Heart right ventricle (tissue), 16 donors: ENCODE measurements around the gene SEMA3C. TPM values are rescaled to one million over a fixed set of nuclear protein-coding genes. Genes with fewer than 3 reads are reported as not detected.

Experiments
- ATAC-seq, 8 donors: fragments of 200-7000 bp; cut with Tn5 transposase; one replicate each; pipeline ENCODE4 v1.9.1; 2020; ENCODE audit warnings: mild to moderate bottlenecking in 8 of 8, moderate library complexity in 8 of 8, moderate number of reproducible peaks in 1 of 8
- DNase-seq, 2 donors: peaks; one replicate each; pipeline ENCODE4 v3.0.0-alpha.2; 2020
- H3K27ac ChIP-seq, 10 donors: fragments of 200-600 bp; sonication (generic) in 2 of 10; one replicate each; pipeline versions ENCODE4 v1.5.0 to v1.8.0; 2020 to 2022; ENCODE audit warnings: mild to moderate bottlenecking in 3 of 10
- H3K27me3 ChIP-seq, 7 donors: fragments of 200-600 bp; one replicate each; pipeline ENCODE4 v1.8.0; 2021 to 2022; ENCODE audit warnings: mild to moderate bottlenecking in 2 of 7
- H3K36me3 ChIP-seq, 9 donors: fragments of 200-600 bp; sonication (generic) in 1 of 9; one replicate each; pipeline versions ENCODE4 v1.5.0 to v1.8.0; 2020 to 2022; ENCODE audit warnings: mild to moderate bottlenecking in 2 of 9
- H3K4me1 ChIP-seq, 9 donors: fragments of 200-600 bp; sonication (generic) in 1 of 9; one replicate each; pipeline versions ENCODE4 v1.5.0 to v1.8.0; 2020 to 2022; ENCODE audit warnings: mild to moderate bottlenecking in 4 of 9
- H3K4me3 ChIP-seq, 10 donors: fragments of 200-600 bp; sonication (generic) in 2 of 10; one replicate each; pipeline versions ENCODE4 v1.5.0 to v1.8.0; 2020 to 2022; ENCODE audit warnings: mild to moderate bottlenecking in 7 of 10, moderate library complexity in 2 of 10
- H3K9me3 ChIP-seq, 11 donors: fragments of 200-600 bp in 10 of 11; sonication (generic) in 2 of 11; one replicate each; pipeline versions ENCODE4 v1.5.0 to v1.8.0; 2013 to 2022; ENCODE audit warnings: mild to moderate bottlenecking in 2 of 11, control low read depth in 1 of 11, moderate library complexity in 1 of 11
- CTCF ChIP-seq, 9 donors: fragments of 200-600 bp; sonication (generic) in 2 of 9; IDR thresholded peaks; one replicate each; pipeline versions ENCODE4 v1.5.0 to v1.8.0; 2021 to 2022; ENCODE audit warnings: antibody characterized with exemption in 9 of 9, mild to moderate bottlenecking in 5 of 9, moderate library complexity in 1 of 9
- WGBS, 2 donors: extraction: QIAGEN DNeasy Blood & Tissue Kit; methylation state at CpG; one replicate each; pipeline ENCODE4 v1.1.7; 2013; ENCODE audit warnings: inconsistent platforms in 1 of 2; 5-methylcytosine and 5-hydroxymethylcytosine counted together
- intact Hi-C, 10 donors: fragments of 100-400 bp; cut with DNase I; formaldehyde crosslinking; loops; one replicate each; pipeline versions ENCODE4 v1.11.1 to v1.14.2; 2022
- polyA plus RNA-seq, 2 donors: library from polyadenylated mRNA; stranded (reverse); fragments of 200-250 nt; gene quantifications; one replicate each; pipeline ENCODE4 v1.2.3, GENCODE V29; 2013
- total RNA-seq, 10 donors: library from RNA; stranded (reverse); fragmentation: NEBNext Ultra II Directional in 3 of 10; extraction: Animal tissue kit (Norgen Biotek cat#: 25700) in 3 of 10; gene quantifications; one replicate each; pipeline versions ENCODE4 v1.2.1 to v1.2.4, GENCODE V29; 2021 to 2023
- donor health status: Arrhythmogenic right ventricular cardiomyopathy.
- donor health status: ischemic (EF 13 %, LVEDD 7.1; RV severe dilation, severe dysfunction).
- donor health status: healthy with polysubstance abuse.
- donor health status: DM: no; HTN: yes; CAD: no.
- donor health status: DM: no; HTN: no; CAD: no.
- donor health status: ischemic (EF 25% LVEDD 6.9; RV normal size, moderate dysfunction).
- donor health status: ischemic (EF 25% LVEDD 5.7; RV mildly dilated, moderate dysfunction).
- donor health status: healthy.
- donor health status: DM: yes; HTN: yes; CAD: no.
- donor health status: Ischemic cardiomyopathy.
- donor health status: ischemic (EF 35%, LVEDD 5.7; RV mildly dilated, moderate dysfunction).
- donor health status: nonischemic (EF 11% LVEDD 7.7; RV severe dilation, severe dysfunction).
- donor health status: DM: yes; HTN: yes; CAD: no.
- donor health status: PGD.
- donor health status: ischemic (EF 29% LVEDD 5.4; RV normal size, mild dysfunction).
- donor health status: nonischemic (EF 23%, LVEDD 6.1; RV moderate dilation, normal function).

Gene SEMA3C
- total and polyA plus RNA-seq, 12 donors, result 14.5 to 83.2 (median 57.3) TPM

GRCh38 chr7:80725181-80725611, 193.7 kb downstream of the SEMA3C start:
- Histone ChIP-seq H3K4me1 (peaks cover 0 to 36% (median 8%) of the 10 kb centered on the region in 9 donors), H3K4me3 (no peak overlapping the region), H3K27ac (no peak overlapping the region), H3K27me3 (no peaks in the 10 kb centered on the region), H3K36me3 (no peaks in the 10 kb centered on the region), H3K9me3 (no peaks in the 10 kb centered on the region)
- TF ChIP-seq CTCF (IDR thresholded peaks at IDR 0.05), result no peak
- WGBS, 2 donors, result 74 to 78% methylated on average over 4 of the region's 4 CpGs
- ATAC-seq (no peak), DNase-seq (no peak)
- intact Hi-C loops, result no loop called here

GRCh38 chr7:80724249-80724871, 194.5 kb downstream of the SEMA3C start:
- peaks cover 0 to 36% (median 8%) of the 10 kb centered on the region in 9 donors for H3K4me1 ChIP-seq
- no peak overlapping the region for H3K4me3 ChIP-seq
- ATAC-seq (peak in 1 of 8 donors; percentile 29), DNase-seq (no peak)
- WGBS, 2 donors, result 66 to 76% methylated on average over 4 of the region's 4 CpGs
- TF ChIP-seq CTCF (IDR thresholded peaks at IDR 0.05), result no peak
- no peaks in the 10 kb centered on the region for H3K36me3 ChIP-seq
- intact Hi-C loops, result no loop called here
- H3K27me3 ChIP-seq, result no peaks in the 10 kb centered on the region
- peak overlapping the region in 1 of 10 donors; percentile 10 for H3K27ac ChIP-seq
- H3K9me3 ChIP-seq, result no peaks in the 10 kb centered on the region

- H3K4me1 ChIP-seq, result peaks cover 0 to 36% (median 8%) of the 10 kb centered on the region in 9 donors
- H3K4me3 ChIP-seq, result no peak overlapping the region
- WGBS, 2 donors, result 67% methylated on average over 3 of the region's 3 CpGs
- H3K36me3 ChIP-seq, result no peaks in the 10 kb centered on the region
- H3K27me3 ChIP-seq, result no peaks in the 10 kb centered on the region
- peak overlapping the region in 7 of 10 donors; percentile 26 to 68 (median 51) for H3K27ac ChIP-seq
- peaks cover 0 to 2% (median 0%) of the 10 kb centered on the region in 11 donors for H3K9me3 ChIP-seq
- ATAC-seq (peak; percentile 67 to 98 (median 78)), DNase-seq (peak in 1 of 2 donors; percentile 23)
- TF ChIP-seq CTCF (IDR thresholded peaks at IDR 0.05), result no peak
- intact Hi-C loops, result no loop called here
Measured at GRCh38 chr7:80722616-80723195, 196.1 kb downstream of the SEMA3C start.

- DNase-seq (no peak), ATAC-seq (peak; percentile 47 to 81 (median 74))
- Histone ChIP-seq H3K36me3 (no peaks in the 10 kb centered on the region), H3K9me3 (peaks cover 0 to 6% (median 0%) of the 10 kb centered on the region in 11 donors), H3K4me3 (no peak overlapping the region), H3K27ac (peak overlapping the region in 8 of 10 donors; percentile 16 to 68 (median 46)), H3K4me1 (peaks cover 0 to 36% (median 8%) of the 10 kb centered on the region in 9 donors), H3K27me3 (no peaks in the 10 kb centered on the region)
- no peak for TF ChIP-seq CTCF (IDR thresholded peaks at IDR 0.05)
- intact Hi-C loops, result no loop called here
- 55% methylated on average over 3 of the region's 3 CpGs for WGBS, 2 donors
Measured at GRCh38 chr7:80721883-80722615, 196.8 kb downstream of the SEMA3C start.
